T-helper 2 cell treated with Interferon-gamma antibody and Interleukin-4, amounts not matched to agents 100 ng/mL and 5 ng/mL, for 36 hours (primary cell): ENCODE results near the gene BEND3. TPM values are rescaled to one million over a fixed set of nuclear protein-coding genes. Genes with fewer than 3 reads are reported as not detected.
"Not testable (repeated sequence)": the region's sequence is repeated elsewhere in the genome, so short reads cannot be mapped to it uniquely, and the experiment has no call there.

Experiments used
- intact Hi-C: fragments of 100-400 bp; cut with micrococcal nuclease; formaldehyde crosslinking; loops from one replicate; pipeline ENCODE4 v1.15.1; 2023
- total RNA-seq: library from RNA; stranded (reverse); gene quantifications from 2 replicates; pipeline ENCODE4 v1.2.3, GENCODE V29; 2022

Gene BEND3
- total RNA-seq, 1 donor from 2014 or later, result 7.0 TPM

DNA sequence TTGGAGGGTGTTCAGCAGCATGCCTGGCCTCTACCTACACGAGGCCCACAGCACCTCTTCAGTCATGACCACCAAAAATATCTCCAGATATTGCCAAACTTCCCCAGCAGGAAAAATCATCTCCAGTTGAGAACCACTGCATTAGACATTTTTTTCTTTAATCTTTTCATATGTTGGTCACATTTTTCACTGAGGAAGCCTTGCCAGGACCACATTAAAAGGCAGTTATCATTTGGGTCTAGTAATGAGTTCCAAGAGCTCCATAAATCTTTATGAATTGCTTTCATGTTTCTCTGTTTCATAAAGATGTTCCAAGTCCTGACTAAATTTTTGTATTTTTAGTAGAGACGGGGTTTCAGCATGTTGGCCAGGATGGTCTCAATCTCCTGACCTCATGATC lies 58.5 kb downstream of the BEND3 start:
- intact Hi-C loops, result no loop called here

DNA sequence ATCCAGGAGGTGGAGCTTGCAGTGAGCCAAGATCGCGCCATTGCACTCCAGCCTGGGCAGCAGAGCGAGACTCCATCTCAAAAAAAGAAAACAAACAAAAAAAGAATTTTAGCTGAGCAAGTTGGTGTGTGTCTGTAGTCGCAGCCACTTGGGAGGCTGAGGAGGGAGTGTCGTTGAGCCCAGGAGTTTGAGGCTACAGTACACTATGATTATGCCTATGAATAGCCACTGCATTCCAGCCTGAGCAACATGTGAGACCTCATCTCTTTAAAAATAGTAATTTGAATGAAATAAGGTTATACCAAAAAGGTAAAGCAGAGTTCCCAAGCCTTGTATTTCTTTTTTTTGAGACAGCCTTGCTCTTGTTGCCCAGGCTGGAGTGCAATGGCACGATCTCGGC lies 67.5 kb downstream of the BEND3 start:
- intact Hi-C loops, result no loop called here

DNA sequence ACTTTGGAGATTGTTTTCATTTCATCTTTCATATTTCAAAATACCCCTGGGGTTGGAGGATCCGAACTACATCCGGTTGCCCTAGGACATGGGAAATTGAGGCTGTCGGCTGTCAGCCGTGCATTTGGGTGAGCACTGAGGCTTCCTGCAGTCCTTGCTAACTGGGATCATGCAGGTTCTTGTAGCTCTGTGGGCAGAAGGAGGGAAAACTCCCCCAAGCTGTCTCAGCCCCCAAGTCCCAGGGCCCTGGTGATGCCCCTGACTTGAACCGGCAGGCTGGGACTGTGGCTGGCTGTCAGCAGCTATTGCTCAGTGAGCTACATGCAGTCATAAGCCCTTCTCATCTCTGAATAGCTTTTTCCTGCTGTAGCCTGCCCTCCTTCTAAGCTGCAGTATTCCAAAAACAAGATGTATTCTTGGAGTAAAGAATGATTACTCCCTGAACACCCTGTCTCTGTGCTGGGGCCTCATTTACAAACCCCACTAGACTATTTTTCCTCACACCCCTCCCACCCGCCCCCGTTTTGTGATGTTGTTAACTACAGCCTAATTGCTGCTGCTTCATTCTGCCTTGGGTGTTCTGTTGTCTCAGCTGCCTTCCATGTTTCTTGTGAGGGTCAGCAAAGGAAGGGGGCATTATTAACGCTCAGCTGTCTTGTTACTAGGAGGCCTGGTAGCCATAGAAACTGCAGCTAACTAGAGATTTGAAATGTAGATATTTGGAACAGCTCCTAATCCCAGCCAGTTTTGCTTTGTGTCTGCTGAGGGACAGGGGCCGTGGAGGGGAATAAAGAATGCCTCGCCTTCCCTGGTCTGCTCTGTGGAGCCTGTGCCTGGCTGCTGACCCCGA lies 69.3 kb downstream of the BEND3 start:
- intact Hi-C loops, result no loop called here

DNA sequence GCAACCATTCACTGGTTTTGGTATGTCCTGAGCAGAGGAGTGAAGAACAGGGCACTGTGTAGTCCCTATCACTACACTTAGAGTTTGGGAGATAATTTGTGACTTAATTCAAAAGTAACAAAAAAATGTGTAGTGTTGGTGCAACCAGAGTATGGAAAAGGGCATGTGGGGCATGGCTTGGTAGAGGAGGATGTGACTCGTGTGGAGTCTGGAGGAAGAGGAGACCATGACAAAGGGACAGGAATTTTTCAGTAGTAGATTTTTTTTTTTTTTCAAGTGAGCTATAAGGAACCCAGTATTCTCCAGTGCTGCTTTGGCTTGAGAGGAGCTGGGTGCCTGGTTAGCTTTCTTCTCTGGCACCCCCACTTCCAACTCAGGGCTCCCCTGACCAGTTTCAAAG lies 82.2 kb downstream of the BEND3 start:
- intact Hi-C loops, result no loop called here

DNA sequence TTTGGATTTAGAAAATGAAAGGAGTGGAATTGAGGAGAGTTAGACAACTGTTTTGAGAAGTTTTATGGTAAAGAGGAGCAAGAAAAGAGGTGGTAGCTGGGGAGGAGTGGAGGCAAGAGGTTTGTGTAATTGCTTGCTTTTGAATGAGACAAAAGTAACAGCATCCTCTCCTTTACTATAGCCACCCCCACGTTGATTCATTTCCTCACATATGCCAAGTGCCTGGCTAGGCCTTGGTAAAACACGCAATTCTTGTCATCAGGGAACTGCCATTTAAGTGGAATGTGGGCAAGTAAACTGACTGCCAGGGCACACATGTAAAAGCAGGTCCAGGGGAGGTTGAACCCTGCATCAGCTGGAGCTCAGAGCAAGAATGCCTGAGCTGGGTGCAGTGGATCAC lies 83.3 kb downstream of the BEND3 start:
- intact Hi-C loops, result no loop called here

DNA sequence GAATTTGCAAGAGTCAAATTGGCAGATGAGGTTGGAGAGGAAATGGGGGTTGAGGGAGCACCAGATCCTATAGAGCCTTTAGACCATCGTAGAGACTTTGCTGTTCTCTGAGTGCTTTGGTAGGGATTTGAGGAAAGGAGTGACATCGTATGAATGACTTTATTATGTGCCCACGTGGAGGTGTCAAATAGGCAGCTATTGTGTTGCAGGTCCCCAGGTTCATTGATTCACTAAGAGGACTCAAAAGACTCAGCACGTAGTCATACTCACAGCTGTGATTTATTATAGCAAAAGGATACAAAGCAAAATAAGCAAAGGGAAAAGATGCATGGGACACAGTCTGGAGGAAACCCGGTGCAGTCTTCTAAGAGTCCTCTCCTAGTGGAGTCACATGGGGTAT lies 85.2 kb downstream of the BEND3 start:
- intact Hi-C loops, result no loop called here

DNA sequence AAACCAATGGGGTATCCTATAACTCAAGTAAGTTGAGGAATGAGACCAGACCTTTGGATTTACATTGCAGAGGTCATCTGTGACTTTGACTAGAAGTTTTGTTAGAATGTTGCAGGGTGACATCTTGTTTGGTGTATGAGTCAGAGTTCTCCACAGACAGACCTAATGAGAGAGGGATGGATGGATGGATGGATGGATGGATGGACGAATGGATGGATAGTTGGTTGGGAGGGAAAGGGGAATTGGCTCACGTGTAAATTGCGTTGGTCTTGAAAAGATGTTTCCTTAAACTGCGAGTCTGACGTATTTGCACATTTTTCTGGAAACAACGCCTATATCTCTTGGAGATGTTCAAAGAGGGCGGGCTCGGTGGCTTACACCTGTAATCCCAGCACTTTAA lies 88.3 kb downstream of the BEND3 start:
- intact Hi-C loops, result loop anchor here (5.0 kb wide), 1 partner anchor 55 kb away; no protein-coding TSS in a partner anchor

DNA sequence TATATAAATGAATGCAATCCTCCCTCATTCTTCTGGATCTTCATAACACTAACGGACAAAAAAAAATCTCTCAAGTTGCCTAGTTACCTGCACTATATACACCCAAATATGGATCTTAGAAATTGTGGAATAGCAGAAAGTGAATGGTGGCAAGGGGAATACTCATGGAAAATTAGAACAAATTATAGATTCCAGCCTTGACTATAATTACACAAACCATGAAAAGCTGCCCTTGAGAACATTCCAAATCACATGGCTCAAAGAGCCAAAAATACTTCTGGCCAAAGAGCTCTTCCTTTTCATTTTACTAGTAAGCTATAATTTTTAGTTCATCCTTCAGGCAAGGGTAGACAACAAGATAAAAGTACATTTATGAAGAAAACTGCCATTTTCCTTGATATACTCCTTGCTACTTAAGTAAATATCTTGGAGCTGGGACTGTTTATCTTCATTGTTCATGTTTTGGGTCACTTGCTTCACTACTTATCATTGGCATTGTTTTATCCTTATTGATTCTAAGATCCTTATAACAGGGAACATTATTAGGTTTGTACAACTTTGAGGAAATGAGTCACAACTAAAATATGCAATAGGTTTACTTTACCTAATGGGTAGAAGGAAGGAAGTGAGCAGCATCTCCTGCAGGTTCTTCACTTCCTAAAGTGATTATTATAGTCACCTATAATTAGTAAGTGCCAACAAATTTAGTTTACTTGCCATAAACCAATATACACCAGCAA lies 93.7 kb downstream of the BEND3 start:
- intact Hi-C loops, result no loop called here

DNA sequence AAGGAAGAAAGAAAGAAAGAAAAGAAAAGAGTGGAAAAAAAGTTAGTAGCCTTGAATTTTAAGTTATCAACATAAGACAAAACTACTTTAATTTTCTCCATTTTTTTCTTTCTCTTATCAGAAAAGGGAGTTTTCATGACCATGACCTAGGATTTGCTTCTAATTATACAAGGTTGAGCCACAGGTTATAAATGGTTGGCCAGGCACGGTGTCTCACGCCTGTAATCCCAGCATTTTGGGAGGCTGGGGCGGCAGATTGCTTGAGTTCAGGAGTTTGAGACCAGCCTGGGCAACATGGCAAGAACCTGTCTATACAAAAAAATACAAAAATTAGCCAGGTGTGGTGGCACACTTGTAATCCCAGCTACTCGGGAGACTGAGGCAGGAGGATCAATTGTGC lies 95.1 kb downstream of the BEND3 start:
- intact Hi-C loops, result no loop called here

DNA sequence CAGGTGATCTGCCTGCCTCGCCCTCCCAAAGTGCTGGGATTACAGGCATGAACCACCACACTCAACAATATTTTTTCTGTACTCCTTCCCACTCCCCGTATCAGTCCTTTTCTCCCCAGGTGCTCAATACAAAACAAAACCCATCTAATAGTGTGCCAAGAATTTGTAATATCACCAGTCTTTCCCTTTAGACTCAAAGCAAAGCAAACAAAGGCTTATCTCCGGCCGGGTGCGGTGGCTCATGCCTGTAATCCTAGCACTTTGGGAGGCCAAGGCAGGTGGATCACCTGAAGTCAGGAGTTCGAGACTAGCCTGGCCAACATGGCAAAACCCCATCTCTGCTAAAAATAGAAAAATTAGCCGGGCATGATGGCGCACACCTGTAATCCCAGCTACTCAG lies 95.7 kb downstream of the BEND3 start:
- intact Hi-C loops, result not testable (repeated sequence)

DNA sequence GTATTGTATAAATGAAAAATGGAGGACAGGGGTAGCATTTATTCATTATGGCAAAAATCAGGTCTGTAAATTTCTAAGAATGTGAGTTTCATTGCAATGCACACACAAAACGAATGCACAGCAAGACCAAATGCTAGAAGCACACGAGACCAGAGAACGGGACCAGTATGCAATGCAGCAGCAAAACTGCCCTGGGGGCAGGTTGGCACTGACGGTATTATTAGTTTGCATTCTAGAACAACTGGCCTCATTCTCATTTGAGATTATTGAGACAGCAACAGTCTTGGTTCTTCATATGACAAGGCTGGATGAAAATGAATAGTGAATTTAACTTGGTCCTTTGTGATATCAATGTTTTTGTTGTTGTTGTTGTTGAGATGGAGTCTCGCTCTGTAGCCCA lies 96.3 kb downstream of the BEND3 start:
- intact Hi-C loops, result no loop called here

Other genes with a start within 250 kb of the BEND3 start
- 0.14 and 0.27 TPM in 2 replicates for gene CD24, start 140.8 kb downstream of the BEND3 start, total RNA-seq
- 20.5 and 23.0 TPM in 2 replicates for gene MTRES1, start 87.3 kb downstream of the BEND3 start, total RNA-seq